ENCODE results near the gene DIAPH3. TPM values are rescaled to one million over a fixed set of nuclear protein-coding genes. Genes with fewer than 3 reads are reported as not detected.
"Not testable (repeated sequence)": the region's sequence is repeated elsewhere in the genome, so short reads cannot be mapped to it uniquely, and the experiment has no call there.

Gene DIAPH3
- 0.54 TPM for total RNA-seq

GRCh38 chr13:60163478-60164233 is at the start of gene DIAPH3:
Gene DIAPH3, minus strand, starts transcription at chr13:60163928. Its CDS starts 162 bp downstream, at chr13:60163766.
- peak; percentile 71 to 94 (median 90) for DNase-seq (ENCODE audit: low read depth in 2 of 3, low spot score in 2 of 3)

GRCh38 chr13:60213236-60213744 is 49.6 kb upstream of the DIAPH3 start:
- no peak for DNase-seq (ENCODE audit: low read depth in 2 of 3, low spot score in 2 of 3)

DNA sequence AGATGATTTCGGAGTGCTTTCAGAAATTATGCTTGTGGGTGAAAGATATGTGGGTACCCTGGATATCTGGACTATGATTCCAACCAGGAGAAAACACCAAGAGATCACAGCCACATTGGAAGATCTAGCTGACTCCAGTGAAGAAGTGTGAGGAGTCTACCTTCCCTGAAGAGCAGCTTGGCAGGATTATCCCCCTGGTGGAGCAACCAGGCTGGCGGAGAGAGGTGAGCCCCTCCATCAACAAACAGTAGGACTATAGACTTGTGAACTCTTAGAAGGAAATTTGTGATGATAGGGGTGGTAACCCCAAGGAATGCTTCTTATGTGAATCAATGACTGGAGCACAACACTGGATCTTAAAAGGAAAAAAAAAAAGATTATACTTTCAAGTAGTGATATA is 47.8 kb upstream of the DIAPH3 start:
- DNase-seq (ENCODE audit: low read depth in 2 of 3, low spot score in 2 of 3), result no peak

DNA sequence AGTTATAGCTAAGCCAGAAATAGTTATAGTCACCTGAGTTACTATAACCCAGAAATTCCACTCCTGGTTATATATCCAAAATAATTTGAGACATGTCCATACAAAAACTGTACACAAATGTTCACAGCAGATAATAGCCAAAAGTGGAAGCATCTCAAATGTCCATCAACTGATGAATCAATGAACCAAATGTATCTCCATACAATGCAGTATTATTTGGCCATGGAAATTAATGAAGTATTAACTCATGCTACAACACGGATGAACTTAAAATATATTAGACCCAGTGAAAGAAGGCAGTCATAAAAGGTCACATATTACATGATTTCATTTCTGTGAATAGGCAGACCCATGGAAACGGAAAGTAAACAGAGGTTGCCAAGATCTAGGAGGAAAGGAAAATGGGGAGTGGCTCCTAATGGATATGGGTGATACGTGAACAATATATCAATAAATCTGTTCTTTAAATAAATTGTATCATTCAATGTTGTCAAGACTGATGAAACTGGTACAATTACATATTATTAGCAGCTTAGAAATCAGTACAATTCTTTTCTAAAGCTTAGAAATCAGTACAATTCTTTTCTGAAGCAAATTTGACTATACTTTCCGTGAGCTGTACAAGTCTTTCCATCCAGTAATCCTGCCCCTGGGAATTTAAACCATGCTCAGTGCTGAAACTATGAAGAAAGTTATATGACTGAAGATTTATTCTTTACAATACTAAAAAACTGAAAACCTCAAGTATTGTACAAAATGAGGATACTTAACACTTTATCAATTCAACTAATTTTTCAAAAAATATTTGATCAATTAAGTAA is 47.0 kb upstream of the DIAPH3 start:
- no peak for DNase-seq (ENCODE audit: low read depth in 2 of 3, low spot score in 2 of 3)

DNA sequence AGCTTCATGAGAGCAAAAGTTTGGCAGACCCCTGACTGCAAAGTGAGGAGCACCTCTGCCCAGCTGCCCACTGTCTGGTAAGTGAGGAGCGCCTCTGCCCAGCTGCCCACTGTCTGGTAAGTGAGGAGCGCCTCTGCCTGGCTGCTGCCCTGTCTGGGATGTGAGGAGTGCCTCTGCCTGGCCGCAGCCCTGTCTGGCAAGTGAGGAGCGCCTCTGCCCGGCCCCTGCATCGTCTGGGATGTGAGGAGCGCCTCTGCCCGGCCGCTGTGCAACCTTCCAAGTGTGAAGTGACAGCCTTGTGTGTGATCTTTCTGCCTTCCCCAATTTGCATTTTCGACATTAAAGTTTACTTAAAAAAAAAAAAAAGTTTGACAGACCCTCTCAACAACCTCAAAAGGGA is 41.8 kb upstream of the DIAPH3 start:
- DNase-seq (ENCODE audit: low read depth in 2 of 3, low spot score in 2 of 3), result not testable (repeated sequence)

- no peak for DNase-seq (ENCODE audit: low read depth in 2 of 3, low spot score in 2 of 3)
These were observed 37.6 kb upstream of the DIAPH3 start for GRCh38 chr13:60201286-60201685.

- not testable (repeated sequence) for DNase-seq (ENCODE audit: low read depth in 2 of 3, low spot score in 2 of 3)
These were observed 32.2 kb upstream of the DIAPH3 start for GRCh38 chr13:60195893-60196292.

- no peak for DNase-seq (ENCODE audit: low read depth in 2 of 3, low spot score in 2 of 3)
These were observed 19.2 kb upstream of the DIAPH3 start for GRCh38 chr13:60182907-60183306.

DNA sequence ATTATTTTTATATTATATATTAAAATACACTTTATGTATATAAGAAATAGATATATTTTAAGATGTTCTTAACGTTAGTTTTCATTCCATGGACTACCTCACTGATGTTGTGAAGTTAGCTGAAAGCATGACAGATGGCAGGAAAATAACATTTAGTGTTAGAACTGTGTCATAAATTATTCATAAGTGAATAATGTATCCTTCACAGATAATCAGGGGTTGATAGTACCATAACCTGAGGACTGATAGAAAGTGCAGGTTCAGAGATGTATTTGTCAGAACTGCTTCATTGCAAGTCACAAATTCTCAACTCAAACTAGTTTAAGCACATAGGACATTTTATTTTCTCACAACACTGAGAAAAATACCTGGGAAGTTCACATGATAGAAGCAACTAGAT is 14.6 kb upstream of the DIAPH3 start:
- DNase-seq (ENCODE audit: low read depth in 2 of 3, low spot score in 2 of 3), result no peak

DNA sequence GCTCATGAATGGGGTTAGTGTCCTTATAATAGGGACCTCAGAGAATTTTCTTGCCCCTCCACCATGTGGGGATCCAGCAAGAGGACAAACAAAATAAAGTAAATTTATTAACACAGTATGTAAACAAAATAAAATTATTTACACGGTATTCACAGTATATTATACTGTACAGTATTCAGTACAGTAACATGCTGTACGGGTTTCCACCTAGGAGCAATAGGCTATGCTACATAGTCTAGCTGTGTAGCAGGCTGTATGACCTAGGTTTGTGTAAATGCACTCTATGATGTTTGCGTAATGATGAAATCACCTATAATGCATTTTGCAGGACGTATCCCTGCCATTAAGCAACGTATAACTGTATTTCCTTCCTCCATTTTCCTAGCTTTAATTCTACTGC is 11.8 kb upstream of the DIAPH3 start:
- DNase-seq (ENCODE audit: low read depth in 2 of 3, low spot score in 2 of 3), result no peak

DNA sequence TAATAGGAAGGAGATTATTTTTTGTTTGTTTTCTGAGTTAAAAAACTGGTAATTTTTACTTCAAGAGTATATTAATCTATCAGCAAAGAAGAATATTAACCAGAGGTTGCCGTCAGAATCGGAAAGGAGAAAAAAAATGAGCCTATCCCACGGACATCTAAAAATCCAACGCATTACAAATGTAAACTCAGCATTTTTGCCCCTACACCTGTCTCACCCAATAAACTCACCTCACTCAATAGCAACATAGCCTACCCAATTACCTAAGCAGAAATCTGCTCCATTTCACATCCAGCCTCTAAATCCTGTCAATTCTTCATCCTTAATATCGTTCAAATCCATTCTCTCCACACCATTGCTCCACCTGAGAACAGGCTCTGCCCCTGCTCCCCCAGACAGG is 10.4 kb upstream of the DIAPH3 start:
- no peak for DNase-seq (ENCODE audit: low read depth in 2 of 3, low spot score in 2 of 3)

DNA sequence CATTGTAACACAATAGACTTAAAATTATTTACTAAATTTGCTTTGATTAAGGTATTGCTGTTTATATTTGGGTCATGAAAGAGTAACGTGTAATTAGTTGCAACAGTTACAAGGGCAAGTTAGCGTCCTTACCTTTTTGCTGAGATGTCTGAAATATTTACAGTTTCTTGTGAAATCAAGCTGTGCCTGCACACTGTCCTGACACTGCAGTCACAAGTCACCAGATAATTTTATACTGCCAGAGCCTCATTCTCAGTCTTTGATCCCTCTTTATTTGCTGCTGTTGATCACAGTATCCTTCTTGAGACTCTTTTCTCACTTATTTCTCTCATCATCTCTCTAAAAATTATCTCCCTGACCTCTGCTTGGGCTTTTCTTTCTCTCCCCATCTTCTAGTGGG is 8.4 kb upstream of the DIAPH3 start:
- no peak for DNase-seq (ENCODE audit: low read depth in 2 of 3, low spot score in 2 of 3)

DNA sequence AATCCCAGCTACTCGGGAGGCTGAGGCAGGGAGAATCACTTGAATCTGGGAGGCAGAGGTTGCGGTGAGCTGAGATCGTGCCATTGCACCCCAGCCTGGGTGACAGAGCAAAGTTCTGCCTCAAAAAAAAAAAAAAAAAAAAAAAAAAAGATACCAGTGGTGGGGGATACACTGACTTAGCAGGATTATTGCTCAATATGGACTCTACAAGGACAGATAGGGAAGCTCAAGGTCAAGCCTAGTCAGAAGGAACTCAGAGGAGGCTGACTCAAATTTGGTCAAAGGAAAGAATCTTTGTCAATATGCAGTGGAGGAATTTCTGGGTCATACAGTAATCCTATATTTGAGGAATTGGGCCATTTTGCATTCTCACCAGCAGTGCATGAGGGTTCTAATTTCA is 6.7 kb upstream of the DIAPH3 start:
- DNase-seq (ENCODE audit: low read depth in 2 of 3, low spot score in 2 of 3), result no peak

GRCh38 chr13:60169239-60170031 is 5.7 kb upstream of the DIAPH3 start:
- no peak for DNase-seq (ENCODE audit: low read depth in 2 of 3, low spot score in 2 of 3)

GRCh38 chr13:60167121-60167520 is 3.4 kb upstream of the DIAPH3 start:
- no peak for DNase-seq (ENCODE audit: low read depth in 2 of 3, low spot score in 2 of 3)

DNA sequence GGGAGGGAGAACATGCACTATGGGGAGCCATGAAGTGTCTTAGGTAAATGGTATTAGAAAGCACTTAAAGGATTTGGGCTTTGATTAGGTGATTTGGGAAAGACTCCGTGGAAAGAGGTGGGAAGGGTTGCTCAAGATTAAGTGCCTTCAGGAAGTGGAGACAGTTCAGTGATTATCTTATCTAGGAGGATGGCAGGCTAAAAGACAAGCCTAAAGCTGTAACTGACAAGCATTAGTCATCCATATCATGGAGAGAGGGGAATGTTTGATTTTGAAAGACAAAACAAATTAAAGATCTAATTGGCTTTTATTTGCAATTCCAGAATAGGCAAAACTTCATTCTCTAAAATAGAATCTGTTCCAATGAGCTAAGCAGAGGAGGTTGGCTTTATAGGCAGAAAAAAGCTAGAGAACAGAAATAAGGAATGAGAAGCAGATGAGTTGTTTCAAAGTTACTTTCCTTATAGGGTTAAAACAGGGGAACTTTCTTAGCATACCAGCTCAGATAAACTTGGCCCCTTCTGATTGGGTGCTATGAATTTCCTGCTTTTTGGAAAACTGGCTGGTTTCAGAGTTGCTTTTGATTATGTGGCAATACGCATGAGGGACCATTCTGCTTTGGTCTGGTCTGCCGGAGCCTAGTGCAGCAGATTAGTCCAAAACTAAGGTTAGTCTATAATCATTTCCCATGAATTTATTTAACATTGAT is 1.8 kb upstream of the DIAPH3 start:
- DNase-seq (ENCODE audit: low read depth in 2 of 3, low spot score in 2 of 3), result no peak

- no peak for DNase-seq (ENCODE audit: low read depth in 2 of 3, low spot score in 2 of 3)
These were observed 634 bp upstream of the DIAPH3 start for GRCh38 chr13:60164234-60164889.

DNA sequence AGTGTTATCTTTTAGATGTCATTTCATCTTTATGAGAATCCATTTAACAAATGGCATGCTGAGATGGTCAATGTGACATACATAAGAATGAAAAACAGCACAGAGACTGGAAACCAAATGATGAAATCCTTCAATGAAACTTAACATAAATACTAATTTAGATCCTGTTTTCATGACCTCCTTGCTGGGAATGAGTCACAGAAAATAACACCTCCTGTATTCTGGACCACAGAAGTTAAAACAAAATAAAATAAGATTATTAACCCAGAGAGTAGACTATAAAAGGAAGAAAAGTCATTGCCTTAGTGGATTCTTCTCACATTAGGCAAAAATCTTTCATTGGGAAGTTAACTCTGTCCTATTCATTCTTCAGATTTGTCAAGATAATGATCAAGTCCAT is 1.6 kb downstream of the DIAPH3 start:
- DNase-seq (ENCODE audit: low read depth in 2 of 3, low spot score in 2 of 3), result no peak

GRCh38 chr13:60158321-60158801 is 5.4 kb downstream of the DIAPH3 start:
- DNase-seq (ENCODE audit: low read depth in 2 of 3, low spot score in 2 of 3), result no peak

DNA sequence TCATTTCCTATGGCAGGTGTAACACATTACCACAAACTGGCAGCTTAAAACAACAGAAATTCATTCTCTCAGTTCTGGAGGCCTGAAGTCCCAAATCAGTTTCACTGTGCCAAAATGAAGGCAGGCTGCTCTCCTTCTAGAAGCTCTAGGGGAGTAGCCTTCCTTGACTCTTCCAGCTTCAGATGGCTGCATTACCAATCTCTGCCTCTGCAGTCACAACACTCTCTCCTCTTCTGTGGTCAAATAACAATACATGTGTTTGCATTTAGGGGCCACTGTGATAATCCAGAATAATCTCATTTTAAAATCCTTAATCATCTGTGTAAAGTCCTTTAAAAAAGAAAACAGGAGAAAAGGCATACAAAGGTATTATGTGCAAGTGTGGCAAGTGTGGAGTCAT is 7.8 kb downstream of the DIAPH3 start:
- DNase-seq (ENCODE audit: low read depth in 2 of 3, low spot score in 2 of 3), result no peak
